ENCODE data around the gene EFCC1. TPM values are rescaled to one million over a fixed set of nuclear protein-coding genes. Genes with fewer than 3 reads are reported as not detected.

Gene EFCC1
- total RNA-seq, 1 donor = 0.10 TPM

- peaks cover 47% of the 10 kb centered on the region for H3K27me3 ChIP-seq (ENCODE audit: insufficient read depth, low read length)
Measured at GRCh38 chr3:129002573-129003569, 1.8 kb downstream of the EFCC1 start.

GRCh38 chr3:129003578-129004112 is 2.5 kb downstream of the EFCC1 start:
- Histone ChIP-seq H3K4me1 (ENCODE audit: insufficient read depth, low read length) (peaks cover 23% of the 10 kb centered on the region), H3K27me3 (ENCODE audit: insufficient read depth, low read length) (peaks cover 45% of the 10 kb centered on the region), H3K4me3 (ENCODE audit: low read length) (no peak overlapping the region), H3K9me3 (ENCODE audit: low read depth, low read length) (no peaks in the 10 kb centered on the region)

More at GRCh38 chr3:129002573-129003569, 1.8 kb downstream of the EFCC1 start:
- no peak overlapping the region for H3K4me3 ChIP-seq (ENCODE audit: low read length)
- H3K9me3 ChIP-seq (ENCODE audit: low read depth, low read length) = no peaks in the 10 kb centered on the region
- peaks cover 23% of the 10 kb centered on the region for H3K4me1 ChIP-seq (ENCODE audit: insufficient read depth, low read length)

GRCh38 chr3:129004639-129005295 is 3.7 kb downstream of the EFCC1 start:
- peaks cover 23% of the 10 kb centered on the region for H3K4me1 ChIP-seq (ENCODE audit: insufficient read depth, low read length)
- H3K27me3 ChIP-seq (ENCODE audit: insufficient read depth, low read length) = peaks cover 38% of the 10 kb centered on the region
- no peak overlapping the region for H3K4me3 ChIP-seq (ENCODE audit: low read length)
- H3K9me3 ChIP-seq (ENCODE audit: low read depth, low read length) = no peaks in the 10 kb centered on the region

- Histone ChIP-seq H3K4me3 (ENCODE audit: low read length) (no peak overlapping the region), H3K9me3 (ENCODE audit: low read depth, low read length) (no peaks in the 10 kb centered on the region), H3K27me3 (ENCODE audit: insufficient read depth, low read length) (peaks cover 29% of the 10 kb centered on the region), H3K4me1 (ENCODE audit: insufficient read depth, low read length) (peaks cover 23% of the 10 kb centered on the region)
Measured at GRCh38 chr3:129005526-129006303, 4.6 kb downstream of the EFCC1 start.

GRCh38 chr3:129006864-129007263 is 5.8 kb downstream of the EFCC1 start:
- H3K4me1 ChIP-seq (ENCODE audit: insufficient read depth, low read length) = peaks cover 15% of the 10 kb centered on the region
- no peaks in the 10 kb centered on the region for H3K9me3 ChIP-seq (ENCODE audit: low read depth, low read length)
- H3K4me3 ChIP-seq (ENCODE audit: low read length) = no peak overlapping the region
- H3K27me3 ChIP-seq (ENCODE audit: insufficient read depth, low read length) = peaks cover 17% of the 10 kb centered on the region

GRCh38 chr3:129007792-129008191 is 6.7 kb downstream of the EFCC1 start:
- Histone ChIP-seq H3K4me1 (ENCODE audit: insufficient read depth, low read length) (peaks cover 8% of the 10 kb centered on the region), H3K9me3 (ENCODE audit: low read depth, low read length) (no peaks in the 10 kb centered on the region), H3K27me3 (ENCODE audit: insufficient read depth, low read length) (peaks cover 9% of the 10 kb centered on the region), H3K4me3 (ENCODE audit: low read length) (no peak overlapping the region)

- Histone ChIP-seq H3K27me3 (ENCODE audit: insufficient read depth, low read length) (no peaks in the 10 kb centered on the region), H3K4me3 (ENCODE audit: low read length) (no peak overlapping the region), H3K9me3 (ENCODE audit: low read depth, low read length) (no peaks in the 10 kb centered on the region), H3K4me1 (ENCODE audit: insufficient read depth, low read length) (peaks cover 3% of the 10 kb centered on the region)
Measured at GRCh38 chr3:129009266-129009665, 8.2 kb downstream of the EFCC1 start.

- H3K4me3 ChIP-seq (ENCODE audit: low read length) = no peak overlapping the region
- H3K27me3 ChIP-seq (ENCODE audit: insufficient read depth, low read length) = no peaks in the 10 kb centered on the region
- peaks cover 11% of the 10 kb centered on the region for H3K4me1 ChIP-seq (ENCODE audit: insufficient read depth, low read length)
- no peaks in the 10 kb centered on the region for H3K9me3 ChIP-seq (ENCODE audit: low read depth, low read length)
Measured at GRCh38 chr3:129010310-129010956, 9.3 kb downstream of the EFCC1 start.

GRCh38 chr3:129013491-129013891 is 12.4 kb downstream of the EFCC1 start:
- no peaks in the 10 kb centered on the region for H3K27me3 ChIP-seq (ENCODE audit: insufficient read depth, low read length)
- H3K9me3 ChIP-seq (ENCODE audit: low read depth, low read length) = no peaks in the 10 kb centered on the region
- H3K4me3 ChIP-seq (ENCODE audit: low read length) = no peak overlapping the region
- peaks cover 35% of the 10 kb centered on the region for H3K4me1 ChIP-seq (ENCODE audit: insufficient read depth, low read length)

GRCh38 chr3:129014148-129014547 is 13.0 kb downstream of the EFCC1 start:
- Histone ChIP-seq H3K4me1 (ENCODE audit: insufficient read depth, low read length) (peaks cover 35% of the 10 kb centered on the region), H3K4me3 (ENCODE audit: low read length) (no peak overlapping the region), H3K9me3 (ENCODE audit: low read depth, low read length) (no peaks in the 10 kb centered on the region), H3K27me3 (ENCODE audit: insufficient read depth, low read length) (no peaks in the 10 kb centered on the region)

GRCh38 chr3:129014793-129015345 is 13.8 kb downstream of the EFCC1 start:
- Histone ChIP-seq H3K4me3 (ENCODE audit: low read length) (no peak overlapping the region), H3K9me3 (ENCODE audit: low read depth, low read length) (no peaks in the 10 kb centered on the region), H3K27me3 (ENCODE audit: insufficient read depth, low read length) (no peaks in the 10 kb centered on the region), H3K4me1 (ENCODE audit: insufficient read depth, low read length) (peaks cover 35% of the 10 kb centered on the region)

- Histone ChIP-seq H3K4me1 (ENCODE audit: insufficient read depth, low read length) (peaks cover 35% of the 10 kb centered on the region), H3K4me3 (ENCODE audit: low read length) (no peak overlapping the region), H3K9me3 (ENCODE audit: low read depth, low read length) (no peaks in the 10 kb centered on the region), H3K27me3 (ENCODE audit: insufficient read depth, low read length) (no peaks in the 10 kb centered on the region)
Measured at GRCh38 chr3:129015388-129016105, 14.4 kb downstream of the EFCC1 start.

GRCh38 chr3:129016356-129016719 is 15.2 kb downstream of the EFCC1 start:
- no peak overlapping the region for H3K4me3 ChIP-seq (ENCODE audit: low read length)
- peaks cover 35% of the 10 kb centered on the region for H3K4me1 ChIP-seq (ENCODE audit: insufficient read depth, low read length)
- no peaks in the 10 kb centered on the region for H3K27me3 ChIP-seq (ENCODE audit: insufficient read depth, low read length)
- H3K9me3 ChIP-seq (ENCODE audit: low read depth, low read length) = no peaks in the 10 kb centered on the region

All from mononuclear cell (primary cell).